C4-2B (cell line): ENCODE measurements around the gene SPOCK1.

ENCODE experiments used
- ZFX ChIP-seq: fragments of 450-650 bp; IDR thresholded peaks from 2 replicates; pipeline ENCODE4 v1.6.1; 2017
- TF ChIP-seq, protein P1 (sequence below): fragments of 450-650 bp; conservative IDR thresholded peaks from 2 replicates; pipeline ENCODE4 v1.5.1; 2017; ENCODE audit warnings: mild to moderate bottlenecking

DNA sequence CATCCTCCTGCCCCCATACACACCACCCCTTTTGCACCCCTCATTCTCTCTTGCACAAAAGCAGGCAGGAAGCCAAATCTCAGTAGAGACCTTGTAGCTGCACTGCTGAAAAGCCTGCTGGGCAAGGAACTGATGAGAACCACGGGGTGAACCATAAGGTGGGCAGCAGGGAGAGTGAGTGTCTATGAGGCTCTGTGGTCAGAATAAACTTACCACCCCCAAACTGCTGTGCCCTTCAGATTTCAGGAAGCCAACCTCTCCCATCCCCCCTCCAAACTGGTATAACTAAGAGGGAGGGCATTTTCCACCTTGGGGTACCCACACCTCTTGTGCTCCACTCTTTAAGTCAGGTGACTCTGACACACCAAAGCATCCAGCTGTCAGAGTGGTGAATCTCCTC is 471.4 kb downstream of the SPOCK1 start:
- TF ChIP-seq, protein P1, sequence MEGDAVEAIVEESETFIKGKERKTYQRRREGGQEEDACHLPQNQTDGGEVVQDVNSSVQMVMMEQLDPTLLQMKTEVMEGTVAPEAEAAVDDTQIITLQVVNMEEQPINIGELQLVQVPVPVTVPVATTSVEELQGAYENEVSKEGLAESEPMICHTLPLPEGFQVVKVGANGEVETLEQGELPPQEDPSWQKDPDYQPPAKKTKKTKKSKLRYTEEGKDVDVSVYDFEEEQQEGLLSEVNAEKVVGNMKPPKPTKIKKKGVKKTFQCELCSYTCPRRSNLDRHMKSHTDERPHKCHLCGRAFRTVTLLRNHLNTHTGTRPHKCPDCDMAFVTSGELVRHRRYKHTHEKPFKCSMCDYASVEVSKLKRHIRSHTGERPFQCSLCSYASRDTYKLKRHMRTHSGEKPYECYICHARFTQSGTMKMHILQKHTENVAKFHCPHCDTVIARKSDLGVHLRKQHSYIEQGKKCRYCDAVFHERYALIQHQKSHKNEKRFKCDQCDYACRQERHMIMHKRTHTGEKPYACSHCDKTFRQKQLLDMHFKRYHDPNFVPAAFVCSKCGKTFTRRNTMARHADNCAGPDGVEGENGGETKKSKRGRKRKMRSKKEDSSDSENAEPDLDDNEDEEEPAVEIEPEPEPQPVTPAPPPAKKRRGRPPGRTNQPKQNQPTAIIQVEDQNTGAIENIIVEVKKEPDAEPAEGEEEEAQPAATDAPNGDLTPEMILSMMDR, result no peak
- no peak for TF ChIP-seq ZFX
